VCaP (cell line): Measurements from ENCODE around the gene SMIM43.

ENCODE experiments used
- H3K27ac ChIP-seq: fragments of 450-650 bp; 2 replicates; pipeline ENCODE4 v1.5.1; 2017
- TF ChIP-seq, protein P1 (sequence below): fragments of 450-650 bp; conservative IDR thresholded peaks from 2 replicates; pipeline ENCODE4 v1.5.1; 2017; ENCODE audit warnings: mild to moderate bottlenecking, moderate library complexity

The SMIM43 gene

GRCh38 chr4:121764702-121765367, at the start of gene SMIM43:
Gene SMIM43, minus strand, starts transcription at chr4:121765164. Its CDS starts 59 bp downstream, at chr4:121765105.
- no peak within 1 kb of the TSS for H3K27ac ChIP-seq
- TF ChIP-seq, protein P1, sequence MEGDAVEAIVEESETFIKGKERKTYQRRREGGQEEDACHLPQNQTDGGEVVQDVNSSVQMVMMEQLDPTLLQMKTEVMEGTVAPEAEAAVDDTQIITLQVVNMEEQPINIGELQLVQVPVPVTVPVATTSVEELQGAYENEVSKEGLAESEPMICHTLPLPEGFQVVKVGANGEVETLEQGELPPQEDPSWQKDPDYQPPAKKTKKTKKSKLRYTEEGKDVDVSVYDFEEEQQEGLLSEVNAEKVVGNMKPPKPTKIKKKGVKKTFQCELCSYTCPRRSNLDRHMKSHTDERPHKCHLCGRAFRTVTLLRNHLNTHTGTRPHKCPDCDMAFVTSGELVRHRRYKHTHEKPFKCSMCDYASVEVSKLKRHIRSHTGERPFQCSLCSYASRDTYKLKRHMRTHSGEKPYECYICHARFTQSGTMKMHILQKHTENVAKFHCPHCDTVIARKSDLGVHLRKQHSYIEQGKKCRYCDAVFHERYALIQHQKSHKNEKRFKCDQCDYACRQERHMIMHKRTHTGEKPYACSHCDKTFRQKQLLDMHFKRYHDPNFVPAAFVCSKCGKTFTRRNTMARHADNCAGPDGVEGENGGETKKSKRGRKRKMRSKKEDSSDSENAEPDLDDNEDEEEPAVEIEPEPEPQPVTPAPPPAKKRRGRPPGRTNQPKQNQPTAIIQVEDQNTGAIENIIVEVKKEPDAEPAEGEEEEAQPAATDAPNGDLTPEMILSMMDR = no peak

DNA sequence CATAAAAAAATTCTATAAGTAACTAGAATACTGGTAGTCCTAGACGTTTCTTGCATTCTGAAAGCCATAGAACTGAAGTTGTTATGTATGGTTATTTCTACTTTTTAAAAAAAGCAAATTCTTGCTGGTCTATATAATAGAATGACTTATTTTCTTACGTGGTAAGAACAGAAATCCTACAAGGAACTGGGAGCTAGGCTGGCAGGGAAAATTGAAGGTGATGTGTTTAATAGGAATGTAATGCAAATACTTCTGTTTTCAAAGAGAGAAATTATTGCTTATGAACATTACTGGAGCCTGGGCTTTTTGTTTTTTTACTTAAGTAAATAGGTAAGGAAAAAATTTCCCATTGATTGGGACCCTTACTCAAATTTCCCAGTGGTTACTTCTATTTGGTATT, 49.8 kb upstream of the SMIM43 start:
- TF ChIP-seq, protein P1 = no peak
- H3K27ac ChIP-seq = no peak overlapping the region

DNA sequence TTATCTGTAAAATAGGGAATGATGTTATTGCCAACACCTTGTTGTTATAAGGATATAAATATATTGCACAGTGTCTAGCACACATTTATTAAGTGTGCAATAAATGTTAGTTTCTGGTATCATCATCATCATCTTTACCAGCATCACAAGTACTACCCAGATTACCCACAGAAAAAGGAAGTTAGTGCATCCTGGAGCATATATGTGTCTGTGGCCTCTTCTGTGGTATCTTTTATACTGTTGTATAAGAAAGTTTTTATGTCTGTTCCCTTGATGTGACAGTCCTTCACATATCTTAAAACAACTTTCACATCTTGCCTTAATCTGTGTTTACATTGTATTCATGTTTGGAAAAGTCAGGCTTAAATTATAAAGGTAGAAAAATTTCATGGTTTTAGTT, 46.2 kb upstream of the SMIM43 start:
- TF ChIP-seq, protein P1 = no peak
- no peak overlapping the region for H3K27ac ChIP-seq

DNA sequence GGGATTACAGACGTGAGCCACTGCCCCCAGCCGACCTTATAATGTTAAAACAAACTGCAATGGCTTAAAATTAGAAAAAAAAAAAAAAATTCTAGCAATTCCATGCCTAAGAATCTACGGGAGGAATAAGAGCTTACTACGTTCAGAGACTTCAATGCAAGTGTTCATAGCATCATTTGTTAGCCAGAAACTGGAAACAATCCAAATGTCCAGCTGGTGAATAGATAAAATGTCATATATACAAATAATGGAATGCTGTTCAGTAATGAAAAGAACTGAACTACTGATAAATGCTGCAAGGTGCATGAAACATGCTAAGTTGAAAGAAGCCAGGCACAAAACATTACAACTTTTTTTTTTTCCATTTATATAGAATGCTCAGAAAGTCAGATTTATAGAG, 41.4 kb upstream of the SMIM43 start:
- TF ChIP-seq, protein P1 = no peak
- H3K27ac ChIP-seq = no peak overlapping the region

GRCh38 chr4:121801715-121802075, 36.7 kb upstream of the SMIM43 start:
- peak overlapping the region; percentile 77 for H3K27ac ChIP-seq
- TF ChIP-seq, protein P1 = no peak

DNA sequence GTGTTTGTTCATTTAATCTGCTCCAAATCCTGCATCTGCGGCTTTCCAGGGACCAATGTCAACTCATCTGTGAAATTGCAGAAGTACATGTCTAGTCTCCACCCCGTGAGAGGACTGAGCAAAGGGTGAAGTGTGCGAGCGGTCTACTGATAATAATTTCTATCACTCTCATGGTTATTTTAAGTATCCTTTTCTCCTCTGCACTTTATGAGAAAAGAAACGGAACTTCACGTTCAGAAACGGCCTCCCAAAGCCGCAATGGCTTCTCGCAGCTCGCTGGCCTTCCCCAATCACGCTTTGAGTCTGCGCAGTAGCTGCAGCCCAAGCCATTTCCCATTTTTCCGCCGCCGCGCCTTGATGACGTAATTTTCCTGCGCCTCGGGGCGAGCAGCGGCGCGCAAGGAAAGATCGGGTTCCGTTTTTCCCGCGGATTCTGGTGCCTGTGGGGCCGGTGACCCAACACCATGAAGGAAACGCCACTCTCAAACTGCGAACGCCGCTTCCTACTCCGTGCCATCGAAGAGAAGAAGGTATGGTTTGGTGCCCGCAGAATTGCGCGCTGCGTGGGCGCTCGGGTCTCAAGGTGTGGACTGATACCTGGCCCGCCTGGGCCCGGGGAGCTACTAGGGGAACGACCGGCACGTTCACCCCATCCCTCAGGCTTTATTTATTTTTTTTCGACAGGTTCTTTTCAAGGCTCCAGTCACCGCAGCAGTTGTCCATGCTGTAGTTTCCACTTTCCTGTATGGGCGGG, 36.2 kb upstream of the SMIM43 start, which contains the start of gene EXOSC9:
EXOSC9 (plus strand) TSS at position 363 of the 754 bp plus-strand sequence; CDS start at position 465, 102 bp downstream.
- TF ChIP-seq, protein P1 = no peak
- H3K27ac ChIP-seq = peak within 1 kb of the TSS; percentile 77

DNA sequence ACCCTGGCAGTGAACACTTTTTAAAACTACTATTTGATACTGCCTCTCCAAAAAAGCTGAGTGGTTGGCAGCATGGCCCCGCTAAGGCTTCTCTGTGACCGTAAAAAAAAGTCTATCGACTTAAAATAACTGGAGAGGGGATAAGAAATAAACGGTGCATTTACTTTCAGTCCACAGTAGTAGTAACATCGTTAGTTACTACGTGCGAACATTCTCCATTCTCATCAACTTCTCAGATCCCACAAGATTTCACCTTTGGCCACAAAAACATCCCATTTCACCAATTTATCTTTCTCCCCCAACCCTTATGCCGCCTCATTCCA, 35.6 kb upstream of the SMIM43 start:
- TF ChIP-seq, protein P1 = no peak
- H3K27ac ChIP-seq = peak overlapping the region; percentile 77
